ENCODE data around the gene DGKZ. TPM values are rescaled to one million over a fixed set of nuclear protein-coding genes. Genes with fewer than 3 reads are reported as not detected.

Gene DGKZ
- total and polyA plus RNA-seq, 12 donors, result 12.4 to 160 (median 44.0) TPM

DNA sequence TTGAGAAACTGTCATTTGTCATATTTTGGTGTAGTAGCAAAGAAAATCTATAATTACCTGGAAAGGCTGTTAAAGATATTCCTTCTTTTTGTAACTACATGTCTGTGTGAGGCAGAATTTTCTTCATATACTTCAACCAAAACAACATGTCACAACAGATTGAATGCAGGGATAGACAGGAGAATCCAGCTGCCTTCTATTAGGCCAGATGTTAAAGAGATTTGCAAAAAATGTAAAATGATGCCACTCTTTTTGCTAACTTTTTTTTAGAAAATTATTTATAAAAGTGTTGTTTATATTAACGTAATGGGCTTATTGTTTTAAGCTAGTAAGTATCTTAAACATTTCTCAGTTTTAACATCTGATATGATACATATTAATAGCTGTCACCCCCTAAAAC, 12.7 kb downstream of the DGKZ start:
- Histone ChIP-seq H3K4me3 (no peak overlapping the region), H3K4me1 (replicated peaks in 1 of 2) (peaks cover 20 to 37% of the 10 kb centered on the region in 2 donors), H3K9me3 (replicated peaks in 1 of 3) (no peaks in the 10 kb centered on the region), H3K27ac (no peak overlapping the region), H3K27me3 (no peaks in the 10 kb centered on the region), H3K36me3 (replicated peaks in 1 of 2) (no peaks in the 10 kb centered on the region)
- 74 to 89% (median 82%) methylated on average over 1 of the region's 1 CpG for WGBS, 4 donors
- DNase-seq, result no peak
- intact Hi-C loops (cut with DNase I), result no loop called here
- TF ChIP-seq, protein P1, sequence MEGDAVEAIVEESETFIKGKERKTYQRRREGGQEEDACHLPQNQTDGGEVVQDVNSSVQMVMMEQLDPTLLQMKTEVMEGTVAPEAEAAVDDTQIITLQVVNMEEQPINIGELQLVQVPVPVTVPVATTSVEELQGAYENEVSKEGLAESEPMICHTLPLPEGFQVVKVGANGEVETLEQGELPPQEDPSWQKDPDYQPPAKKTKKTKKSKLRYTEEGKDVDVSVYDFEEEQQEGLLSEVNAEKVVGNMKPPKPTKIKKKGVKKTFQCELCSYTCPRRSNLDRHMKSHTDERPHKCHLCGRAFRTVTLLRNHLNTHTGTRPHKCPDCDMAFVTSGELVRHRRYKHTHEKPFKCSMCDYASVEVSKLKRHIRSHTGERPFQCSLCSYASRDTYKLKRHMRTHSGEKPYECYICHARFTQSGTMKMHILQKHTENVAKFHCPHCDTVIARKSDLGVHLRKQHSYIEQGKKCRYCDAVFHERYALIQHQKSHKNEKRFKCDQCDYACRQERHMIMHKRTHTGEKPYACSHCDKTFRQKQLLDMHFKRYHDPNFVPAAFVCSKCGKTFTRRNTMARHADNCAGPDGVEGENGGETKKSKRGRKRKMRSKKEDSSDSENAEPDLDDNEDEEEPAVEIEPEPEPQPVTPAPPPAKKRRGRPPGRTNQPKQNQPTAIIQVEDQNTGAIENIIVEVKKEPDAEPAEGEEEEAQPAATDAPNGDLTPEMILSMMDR (IDR thresholded peaks at IDR 0.05), result no peak
- no peak for TF ChIP-seq POLR2A (IDR thresholded peaks at IDR 0.05)

DNA sequence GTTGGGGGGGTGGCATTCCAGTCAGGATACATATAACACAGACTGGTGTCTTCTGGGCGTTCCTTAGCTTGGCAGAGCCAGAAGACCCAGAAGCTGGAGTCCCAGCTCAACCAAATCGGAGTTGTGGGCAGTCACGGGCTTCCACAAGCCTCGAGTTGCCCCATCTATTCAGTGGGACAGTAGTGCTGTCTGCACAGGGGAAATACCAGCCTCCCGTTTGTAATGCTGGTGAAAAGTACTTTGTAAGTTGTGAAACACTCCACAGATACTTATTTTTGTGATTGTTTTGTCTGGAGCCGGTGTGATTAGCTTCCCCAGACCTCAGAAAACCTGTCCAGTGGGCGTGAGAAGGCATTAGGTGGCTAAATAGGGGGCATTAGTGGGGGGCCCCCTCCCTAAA, 13.6 kb downstream of the DGKZ start:
- intact Hi-C loops (cut with DNase I), result no loop called here
- WGBS, 4 donors, result 52 to 70% (median 58%) methylated on average over 6 to 7 of the region's 7 CpGs
- TF ChIP-seq, protein P1 (IDR thresholded peaks at IDR 0.05), result no peak
- no peak for TF ChIP-seq POLR2A (IDR thresholded peaks at IDR 0.05)

DNA sequence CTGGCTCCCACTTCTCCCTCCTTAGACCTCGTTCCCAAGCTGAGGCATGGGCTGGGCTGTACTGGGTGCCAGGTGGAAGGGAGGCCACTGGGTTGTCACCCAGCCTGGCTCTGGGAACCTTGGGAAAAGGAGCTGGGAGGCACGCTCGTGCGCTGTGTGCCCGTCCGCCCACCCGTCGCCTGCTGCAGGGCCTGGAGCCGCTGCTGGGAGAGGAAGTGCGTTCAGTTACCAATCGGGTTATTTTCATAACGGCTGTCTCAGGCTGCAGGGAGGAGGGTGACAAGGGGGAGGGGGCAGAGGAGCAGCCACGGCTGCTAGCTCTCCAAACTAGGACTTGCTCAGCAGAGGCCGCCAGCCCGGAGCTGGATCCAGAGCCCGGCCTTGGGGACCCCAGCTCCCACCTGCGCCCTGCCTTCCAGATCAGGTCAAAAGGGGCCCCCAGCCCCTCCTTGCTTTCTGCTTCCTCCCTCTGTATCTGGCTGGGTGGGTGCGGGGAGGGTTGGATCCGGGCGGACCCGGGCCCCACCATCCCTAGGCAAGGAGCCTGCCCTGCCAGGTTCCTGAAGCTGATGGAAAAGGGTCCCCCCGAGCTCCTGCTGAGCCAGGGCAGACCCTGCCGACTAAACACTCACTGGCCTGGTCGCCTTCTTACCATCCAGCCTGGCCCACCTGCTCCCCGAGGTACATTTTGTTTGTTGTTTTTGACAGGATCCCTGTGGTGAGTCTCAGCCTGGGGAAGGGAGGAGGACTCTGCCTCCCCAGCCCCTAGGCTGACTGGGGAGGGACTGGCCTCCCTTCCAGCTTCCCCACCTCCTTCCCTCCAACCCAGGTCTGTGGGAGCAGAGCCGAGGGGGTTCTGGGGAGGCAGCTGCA, 14.3 kb downstream of the DGKZ start:
- no peaks in the 10 kb centered on the region for H3K36me3 ChIP-seq (replicated peaks in 1 of 2)
- intact Hi-C loops (cut with DNase I), result no loop called here
- TF ChIP-seq POLR2A (IDR thresholded peaks at IDR 0.05), result peak in 1 of 2 donors; percentile 31
- TF ChIP-seq, protein P1 (IDR thresholded peaks at IDR 0.05), result no peak
- H3K4me1 ChIP-seq (replicated peaks in 1 of 2), result peaks cover 20 to 37% of the 10 kb centered on the region in 2 donors
- 31 to 47% (median 39%) methylated on average over 10 to 26 of the region's 26 CpGs for WGBS, 4 donors
- peak overlapping the region in 1 of 4 donors; percentile 13 for H3K4me3 ChIP-seq
- H3K27me3 ChIP-seq, result no peaks in the 10 kb centered on the region
- peak in 4 of 7 donors; percentile 56 to 90 (median 60) for DNase-seq
- no peaks in the 10 kb centered on the region for H3K9me3 ChIP-seq (replicated peaks in 1 of 3)
- peak overlapping the region in 4 of 5 donors; percentile 42 to 93 (median 74) for H3K27ac ChIP-seq

More for the DNA sequence above, 13.6 kb downstream of the DGKZ start:
- Histone ChIP-seq H3K4me3 (no peak overlapping the region), H3K4me1 (replicated peaks in 1 of 2) (peaks cover 20 to 37% of the 10 kb centered on the region in 2 donors), H3K27me3 (no peaks in the 10 kb centered on the region), H3K27ac (peak overlapping the region in 4 of 5 donors; percentile 42 to 93 (median 74)), H3K9me3 (replicated peaks in 1 of 3) (no peaks in the 10 kb centered on the region), H3K36me3 (replicated peaks in 1 of 2) (no peaks in the 10 kb centered on the region)
- no peak for DNase-seq

DNA sequence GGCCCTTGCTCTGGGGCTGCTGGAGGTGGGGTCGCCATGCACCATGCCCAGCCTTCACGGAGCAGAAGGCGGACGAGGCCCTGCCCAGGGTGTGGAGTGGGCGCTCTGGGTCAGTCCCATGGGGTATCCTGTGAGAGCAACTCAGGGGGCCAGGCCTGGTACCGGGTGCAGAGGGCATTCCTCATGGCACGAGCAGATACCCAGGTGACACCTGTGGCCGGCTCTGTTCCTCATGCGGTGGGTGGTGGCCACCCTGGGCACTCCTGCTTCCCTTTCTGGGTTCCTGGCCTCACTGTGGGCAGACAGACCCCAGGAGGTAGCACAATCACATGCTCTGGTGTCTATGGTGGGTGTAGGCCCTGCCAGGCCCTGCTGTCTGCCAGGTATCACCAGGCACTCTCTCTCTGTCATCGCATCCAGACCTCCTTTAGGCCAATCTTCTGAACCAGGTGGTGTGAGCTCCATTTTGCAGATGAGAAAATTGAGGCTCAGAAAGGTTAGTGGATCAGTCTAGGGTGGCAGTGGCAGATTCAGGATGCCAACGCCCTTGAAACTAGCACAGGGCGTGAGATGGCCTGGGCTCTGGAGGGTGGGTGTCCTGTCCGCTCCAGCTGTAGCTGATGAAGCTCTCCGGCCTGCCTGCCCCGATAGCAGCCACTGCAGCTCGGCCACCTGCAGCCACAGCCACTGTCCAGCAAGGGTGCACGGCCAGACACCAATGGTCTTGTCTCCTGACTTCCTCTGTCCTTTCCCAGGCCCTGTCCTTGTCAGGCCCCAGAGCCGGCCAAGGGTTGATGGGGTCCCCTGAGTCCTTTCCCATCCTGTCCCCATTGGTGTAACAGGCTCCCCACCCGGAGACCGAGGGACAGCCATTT, 15.1 kb downstream of the DGKZ start:
- TF ChIP-seq POLR2A (IDR thresholded peaks at IDR 0.05), result no peak
- TF ChIP-seq, protein P1 (IDR thresholded peaks at IDR 0.05), result no peak
- Histone ChIP-seq H3K4me1 (replicated peaks in 1 of 2) (peaks cover 20 to 37% of the 10 kb centered on the region in 2 donors), H3K36me3 (replicated peaks in 1 of 2) (no peaks in the 10 kb centered on the region), H3K27ac (peak overlapping the region in 4 of 5 donors; percentile 72 to 93 (median 83)), H3K9me3 (replicated peaks in 1 of 3) (no peaks in the 10 kb centered on the region), H3K4me3 (peak overlapping the region in 1 of 4 donors; percentile 45), H3K27me3 (no peaks in the 10 kb centered on the region)
- intact Hi-C loops (cut with DNase I), result no loop called here
- 71 to 77% (median 74%) methylated on average over 9 to 20 of the region's 20 CpGs for WGBS, 4 donors
- DNase-seq, result no peak
